Esophagus muscularis mucosa (tissue), 3 donors: ENCODE data around the gene PBX4.

Experiments
- POLR2A ChIP-seq: fragments of 450-650 bp; IDR thresholded peaks from one replicate; pipeline ENCODE4 v1.6.1; 2017; ENCODE audit warnings: antibody characterized with exemption, moderate library complexity, mild to moderate bottlenecking, low read depth
- TF ChIP-seq, protein P1 (sequence below), 3 experiments: fragments of 200-600 bp in 2 of 3; fragments of 450-650 bp in 1 of 3; sonication (generic) in 2 of 3; IDR thresholded peaks; one replicate each; pipeline ENCODE4 v1.5.1; 2017 to 2019; ENCODE audit warnings: antibody characterized with exemption in 3 of 3, mild to moderate bottlenecking in 2 of 3, moderate library complexity in 1 of 3

DNA sequence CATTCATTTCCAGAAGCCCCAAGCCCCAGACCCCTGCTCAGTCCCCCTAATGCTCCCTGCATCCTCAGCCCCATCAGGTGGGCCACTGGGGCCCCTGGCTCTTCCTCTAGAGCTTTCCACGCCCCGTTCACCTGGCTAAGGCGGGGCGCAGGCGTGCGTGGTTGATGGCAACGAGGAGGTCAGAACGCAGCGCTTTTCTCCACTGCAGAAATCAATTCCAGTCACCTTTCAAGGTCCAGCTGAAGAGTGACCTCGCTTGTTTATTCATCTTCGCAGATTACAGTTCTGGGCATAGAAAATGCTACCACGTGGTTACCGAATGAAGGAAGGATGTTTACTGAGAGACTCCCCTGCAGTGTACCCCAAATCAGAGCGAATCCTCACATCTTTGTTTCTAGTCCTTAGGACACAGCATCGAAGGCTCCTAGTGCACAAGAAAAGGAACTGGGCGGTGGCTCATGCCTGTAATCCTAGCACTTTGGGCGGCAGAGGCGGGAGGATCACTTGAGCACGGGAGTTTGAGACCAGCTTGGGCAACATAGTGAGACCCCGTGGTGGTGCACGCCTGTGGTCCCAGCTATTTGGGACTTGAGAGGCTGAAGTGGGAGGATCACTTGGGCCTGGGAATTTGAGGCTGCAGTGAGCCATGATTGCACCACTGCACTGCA lies 828 bp upstream of the PBX4 start:
- TF ChIP-seq POLR2A = no peak
- TF ChIP-seq, protein P1, sequence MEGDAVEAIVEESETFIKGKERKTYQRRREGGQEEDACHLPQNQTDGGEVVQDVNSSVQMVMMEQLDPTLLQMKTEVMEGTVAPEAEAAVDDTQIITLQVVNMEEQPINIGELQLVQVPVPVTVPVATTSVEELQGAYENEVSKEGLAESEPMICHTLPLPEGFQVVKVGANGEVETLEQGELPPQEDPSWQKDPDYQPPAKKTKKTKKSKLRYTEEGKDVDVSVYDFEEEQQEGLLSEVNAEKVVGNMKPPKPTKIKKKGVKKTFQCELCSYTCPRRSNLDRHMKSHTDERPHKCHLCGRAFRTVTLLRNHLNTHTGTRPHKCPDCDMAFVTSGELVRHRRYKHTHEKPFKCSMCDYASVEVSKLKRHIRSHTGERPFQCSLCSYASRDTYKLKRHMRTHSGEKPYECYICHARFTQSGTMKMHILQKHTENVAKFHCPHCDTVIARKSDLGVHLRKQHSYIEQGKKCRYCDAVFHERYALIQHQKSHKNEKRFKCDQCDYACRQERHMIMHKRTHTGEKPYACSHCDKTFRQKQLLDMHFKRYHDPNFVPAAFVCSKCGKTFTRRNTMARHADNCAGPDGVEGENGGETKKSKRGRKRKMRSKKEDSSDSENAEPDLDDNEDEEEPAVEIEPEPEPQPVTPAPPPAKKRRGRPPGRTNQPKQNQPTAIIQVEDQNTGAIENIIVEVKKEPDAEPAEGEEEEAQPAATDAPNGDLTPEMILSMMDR (IDR thresholded peaks at IDR 0.05) = no peak
